Activated T-helper 2 cell treated with anti-CD3 and anti-CD28 coated beads, Interferon-gamma antibody, Interleukin-2, Interleukin-4, amounts not matched to agents 10 μg/mL and 5 μg/mL and 100 μg/mL, durations not matched to agents 14 hours and 24 hours and 36 hours (primary cell): ENCODE data around the gene C17orf100. TPM values are rescaled to one million over a fixed set of nuclear protein-coding genes. Genes with fewer than 3 reads are reported as not detected.

Source experiments
- total RNA-seq: library from RNA; stranded (reverse); gene quantifications from 2 replicates; pipeline ENCODE4 v1.2.3, GENCODE V29; 2022

Gene C17orf100
- total RNA-seq, 1 donor from 2014 or later: 2.0 TPM

Other genes with a start within 250 kb of the C17orf100 start
- gene AIPL1, start 216.6 kb upstream of the C17orf100 start, total RNA-seq: not detected in 2 replicates
- gene PIMREG, start 207.3 kb upstream of the C17orf100 start, total RNA-seq: 8.9 and 9.3 TPM in 2 replicates
- gene PITPNM3, start 95.2 kb upstream of the C17orf100 start, total RNA-seq: 0.52 and 1.1 TPM in 2 replicates
- 23.6 and 24.7 TPM in 2 replicates for gene KIAA0753, start 11.1 kb upstream of the C17orf100 start, total RNA-seq
- 86.9 and 92.7 TPM in 2 replicates for gene TXNDC17, start 10.7 kb upstream of the C17orf100 start, total RNA-seq
- gene MED31, start 157 bp upstream of the C17orf100 start, total RNA-seq: 19.1 and 24.2 TPM in 2 replicates
- gene SLC13A5, start 61.6 kb downstream of the C17orf100 start, total RNA-seq: not detected in 2 replicates
- gene XAF1, start 104.3 kb downstream of the C17orf100 start, total RNA-seq: 18.1 and 18.6 TPM in 2 replicates
- gene FBXO39, start 124.5 kb downstream of the C17orf100 start, total RNA-seq: 0.11 TPM in 1 of 2 replicates, not detected in the other
- gene TEKT1, start 180.0 kb downstream of the C17orf100 start, total RNA-seq: not detected in 2 replicates